GM18502 (cell line): ENCODE measurements around the gene ANXA11.

ENCODE experiments used
- ATAC-seq: cut with Tn5 transposase; IDR thresholded peaks from one replicate; pipeline ENCODE4 v1.9.1; 2021; ENCODE audit warnings: mild to moderate bottlenecking; ENCODE audit not compliant: unreplicated experiment, poor library complexity

Gene ANXA11

DNA sequence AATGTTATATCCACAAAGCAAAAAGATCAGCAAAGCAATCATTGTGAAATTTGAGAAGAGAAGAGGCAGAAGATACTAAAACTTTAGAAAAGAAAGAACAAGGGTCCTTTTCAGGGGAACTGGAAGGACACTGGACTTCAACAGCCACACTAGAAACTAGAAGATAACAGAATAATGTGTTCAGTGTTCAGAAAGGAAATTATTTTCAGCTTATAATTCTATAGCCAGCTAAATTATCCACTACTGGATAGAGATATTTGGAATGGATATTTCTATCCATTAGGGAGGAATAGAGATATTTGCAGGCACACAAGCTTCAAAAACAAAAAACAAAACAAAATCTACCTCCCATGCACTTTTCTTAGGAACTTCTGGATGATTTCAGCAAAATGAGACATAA lies 12.8 kb downstream of the ANXA11 start:
- no peak for ATAC-seq

- ATAC-seq: no peak
These were observed 13.6 kb downstream of the ANXA11 start for GRCh38 chr10:80191589-80192270.

DNA sequence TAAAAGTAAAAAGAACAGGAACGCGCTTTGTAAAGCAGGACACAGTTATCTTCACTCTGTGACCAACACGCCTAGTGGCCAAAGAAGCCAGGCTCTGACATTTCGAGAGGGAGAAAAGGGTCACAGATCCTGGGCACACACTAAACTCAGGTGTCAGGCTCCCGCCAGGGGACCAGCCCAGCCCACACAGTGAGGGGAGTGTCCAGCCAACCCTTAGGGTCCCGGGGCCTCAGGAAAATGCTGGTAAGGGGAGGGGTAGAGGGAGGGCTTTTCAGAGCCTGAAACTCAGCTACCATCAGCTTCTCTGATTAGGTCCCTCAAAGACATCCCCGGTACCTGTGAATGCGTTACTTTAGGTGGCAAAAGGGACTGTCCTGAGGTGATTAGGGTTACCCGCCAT lies 16.6 kb downstream of the ANXA11 start:
- no peak for ATAC-seq

- ATAC-seq: peak; percentile 87
These were observed 17.6 kb downstream of the ANXA11 start for GRCh38 chr10:80187465-80188409.

- no peak for ATAC-seq
These were observed 18.3 kb downstream of the ANXA11 start for GRCh38 chr10:80187060-80187459.

GRCh38 chr10:80186364-80187012 lies 18.8 kb downstream of the ANXA11 start:
- ATAC-seq: no peak

DNA sequence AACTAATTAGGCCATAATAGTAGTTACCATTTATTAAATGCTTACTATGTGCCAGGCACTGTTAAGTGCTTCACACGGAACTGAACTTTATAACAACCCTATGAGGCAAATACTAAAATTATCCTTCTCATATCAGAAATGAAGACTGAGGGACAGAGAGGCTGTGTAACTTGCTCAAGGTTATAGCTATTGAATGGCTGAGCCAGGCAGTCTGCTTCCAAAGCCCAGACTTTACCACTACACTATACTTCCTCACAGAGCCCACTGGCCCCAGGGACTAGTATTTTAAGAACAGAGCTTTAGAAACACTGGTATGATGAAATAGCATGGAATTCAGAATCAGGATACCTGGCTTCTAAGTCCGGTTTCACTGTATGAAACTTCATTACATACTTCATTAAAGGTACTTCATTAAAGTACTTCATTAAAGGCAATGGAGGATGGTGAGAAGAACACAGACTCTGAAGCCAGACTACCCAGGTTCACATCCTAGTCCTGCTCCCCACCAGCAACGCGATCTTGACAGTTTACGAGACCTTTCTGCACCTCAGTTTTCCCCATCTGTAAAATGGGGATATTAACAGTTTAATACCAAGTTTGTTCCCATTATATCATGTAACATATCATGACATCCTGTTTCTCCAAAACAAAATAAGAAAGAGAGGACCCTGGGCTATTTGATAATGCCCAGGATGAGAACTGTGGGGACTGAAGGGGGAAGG lies 19.6 kb downstream of the ANXA11 start:
- no peak for ATAC-seq

GRCh38 chr10:80184291-80184690 lies 21.0 kb downstream of the ANXA11 start:
- ATAC-seq: no peak

DNA sequence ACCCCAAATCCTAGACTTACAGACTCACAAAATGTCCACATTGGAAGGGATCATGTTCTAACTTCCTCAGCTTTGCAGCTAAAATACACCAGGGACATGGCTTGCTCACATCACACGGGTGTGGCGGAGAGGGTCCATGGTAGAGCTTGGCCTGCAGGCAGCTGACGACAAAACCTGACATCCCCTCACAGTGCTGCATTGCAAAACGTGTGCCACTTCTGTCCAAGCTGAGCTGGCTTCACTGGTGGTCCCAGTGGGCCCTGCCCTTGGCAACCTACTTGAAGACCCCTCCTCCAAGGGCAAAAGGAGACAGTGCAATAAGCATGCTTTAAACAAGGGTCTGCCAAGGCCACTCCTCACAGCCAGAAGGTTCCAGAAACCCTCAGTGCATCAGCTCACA lies 21.9 kb downstream of the ANXA11 start:
- no peak for ATAC-seq

- ATAC-seq: no peak
These were observed 22.4 kb downstream of the ANXA11 start for GRCh38 chr10:80182986-80183385.

DNA sequence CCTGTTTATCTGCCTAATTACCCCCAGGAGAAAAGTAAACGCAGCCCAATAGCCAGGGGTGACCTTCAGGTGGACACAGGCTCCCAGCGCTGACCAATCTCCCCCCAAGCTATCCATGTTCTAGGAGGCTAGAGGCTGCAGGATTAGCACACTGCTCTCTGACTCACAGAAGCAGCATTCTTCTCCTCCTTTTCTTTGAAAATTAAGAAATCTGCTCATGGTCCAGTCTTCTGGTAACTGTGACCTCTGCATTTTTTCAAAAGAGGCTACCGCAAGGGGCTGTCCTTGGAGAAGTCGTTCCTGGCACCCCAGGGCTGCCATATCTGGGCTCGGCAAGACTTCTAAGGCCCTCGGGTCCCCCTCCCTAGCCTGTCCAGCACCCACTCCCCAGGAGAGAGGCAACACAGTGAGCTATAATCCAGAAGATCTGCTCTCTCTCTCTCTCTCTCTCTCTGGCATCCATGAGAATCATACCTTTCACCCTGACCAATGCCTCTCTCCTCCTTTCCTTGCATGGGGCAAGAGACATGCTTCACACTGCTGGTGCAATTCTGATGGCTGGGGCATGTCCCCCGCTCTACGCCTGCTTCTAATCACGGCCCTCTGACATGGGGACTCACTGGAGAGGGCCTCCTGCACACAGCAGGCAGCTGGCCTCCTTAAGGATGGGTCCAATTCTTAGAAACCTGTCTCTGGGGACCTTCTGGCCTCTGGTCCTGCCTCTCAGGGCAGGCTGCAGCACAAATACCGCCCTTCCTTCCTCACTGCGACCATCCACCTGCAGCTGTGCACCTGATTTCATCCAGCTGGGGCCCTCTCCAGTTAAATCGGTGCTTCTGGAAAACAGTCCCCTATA lies 27.3 kb downstream of the ANXA11 start:
- ATAC-seq: no peak

DNA sequence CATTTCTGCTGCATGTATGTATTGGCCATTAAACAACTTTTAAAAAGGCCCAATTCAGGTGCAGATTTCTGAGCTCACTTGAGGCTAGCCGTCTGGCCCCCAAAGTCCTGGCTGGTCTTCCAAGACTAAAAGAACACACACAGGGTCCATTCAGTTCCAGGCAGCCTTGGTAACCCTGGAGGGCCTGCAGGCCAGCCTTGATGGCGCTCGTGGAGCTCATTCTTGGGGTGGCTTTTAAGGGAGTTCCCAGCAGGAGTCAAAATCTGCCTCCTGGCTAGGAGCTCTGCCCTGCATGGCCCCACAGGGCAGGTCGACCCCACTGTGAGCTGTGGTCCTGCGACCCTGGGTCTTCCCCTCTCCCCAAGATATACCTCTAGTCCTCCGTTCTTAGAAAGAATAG lies 28.8 kb downstream of the ANXA11 start:
- no peak for ATAC-seq

DNA sequence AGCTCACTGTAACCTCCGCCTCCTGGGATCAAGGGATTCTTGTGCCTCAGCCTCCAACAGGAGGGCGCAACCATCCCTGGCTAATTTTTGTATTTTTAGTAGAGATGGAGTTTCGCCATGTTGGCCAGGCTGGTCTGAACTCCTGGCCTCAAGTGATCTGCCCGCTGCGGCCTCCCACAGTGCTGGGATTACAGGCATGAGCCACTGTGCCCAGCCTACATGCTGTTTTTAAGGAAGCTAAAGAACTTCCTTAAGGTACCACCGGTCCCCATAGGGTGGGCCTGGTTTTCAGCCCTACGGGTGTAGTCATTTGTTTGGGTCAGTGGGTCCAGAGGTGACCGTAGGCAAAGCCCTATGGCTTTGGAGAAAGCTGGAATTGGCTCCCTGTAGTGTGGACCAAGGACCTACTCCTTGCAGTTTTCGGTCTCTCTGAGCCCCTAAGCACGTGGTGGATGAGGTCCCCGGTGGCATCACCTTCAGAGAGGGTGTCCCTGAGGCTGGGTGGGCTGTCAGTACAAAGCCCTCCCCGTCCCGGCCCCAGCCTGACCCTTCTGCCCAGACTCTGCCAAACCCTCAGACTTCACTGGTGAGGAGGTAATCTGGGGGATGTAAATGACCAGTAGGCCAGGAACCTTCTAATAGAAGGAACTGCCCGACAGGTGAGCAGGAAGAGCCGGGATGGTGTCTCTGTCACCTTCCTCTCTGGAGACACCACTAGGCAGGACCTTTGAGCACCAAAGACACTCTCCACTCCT lies 30.5 kb downstream of the ANXA11 start:
- no peak for ATAC-seq

DNA sequence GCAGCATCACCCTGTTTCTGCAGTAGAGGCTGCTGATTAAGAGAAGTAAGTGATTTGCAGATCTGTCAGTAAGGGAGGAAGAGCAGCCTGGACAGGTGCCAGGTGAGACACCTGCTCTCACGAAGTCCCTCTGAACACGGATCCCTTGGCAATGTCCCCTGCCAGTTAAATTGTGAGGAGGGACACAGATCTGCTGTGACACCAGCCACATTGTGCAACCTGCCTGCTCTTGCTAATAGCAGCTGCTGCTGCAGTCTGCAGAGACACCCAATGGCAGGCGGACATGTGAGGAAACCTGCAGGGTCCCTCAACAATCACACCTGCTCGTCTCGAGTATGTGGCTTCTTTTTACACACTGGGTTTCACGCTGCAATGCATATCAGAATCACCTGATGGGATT lies 31.9 kb downstream of the ANXA11 start:
- ATAC-seq: no peak

- ATAC-seq: no peak
These were observed 32.4 kb downstream of the ANXA11 start for GRCh38 chr10:80172896-80173295.

DNA sequence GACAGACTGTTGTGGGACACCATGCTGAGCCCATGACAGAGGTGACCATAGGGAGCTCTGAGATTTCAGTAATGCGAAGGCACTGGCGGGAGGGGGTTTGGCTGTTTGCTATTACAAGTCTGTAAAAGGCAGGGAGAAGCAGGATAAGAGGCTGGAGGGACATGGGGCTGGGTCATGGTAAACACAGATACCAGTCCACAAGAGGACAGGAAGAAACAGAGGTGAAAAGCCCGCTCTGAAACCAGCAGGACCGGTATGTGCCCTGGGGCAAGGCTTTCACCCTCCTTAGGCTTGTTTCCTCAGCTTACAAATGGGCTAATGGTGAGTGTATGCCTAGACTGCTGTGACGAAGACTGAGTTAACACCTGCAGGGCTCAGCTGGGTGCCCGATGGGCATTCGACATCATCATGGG lies 34.1 kb downstream of the ANXA11 start:
- no peak for ATAC-seq

DNA sequence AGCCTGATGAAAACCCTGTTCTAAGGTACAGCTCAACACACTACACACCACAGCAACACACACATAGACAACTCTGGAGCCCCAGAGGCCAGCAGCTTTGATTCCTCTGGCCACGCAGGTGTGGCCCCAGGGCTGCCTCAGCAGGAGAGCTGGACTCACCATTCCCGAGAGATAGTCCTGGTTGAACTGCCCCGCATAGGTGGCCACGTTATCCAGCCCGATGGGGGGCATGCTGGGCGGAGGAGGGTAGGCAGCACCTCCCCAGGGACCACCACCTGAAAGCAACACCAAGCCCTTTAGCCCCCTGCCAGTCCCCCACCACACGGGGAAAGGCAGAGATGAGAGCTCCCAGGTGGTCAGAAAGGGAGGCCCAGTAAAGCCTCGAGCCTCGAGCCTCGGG lies 34.7 kb downstream of the ANXA11 start:
- no peak for ATAC-seq

GRCh38 chr10:80170026-80170425 lies 35.3 kb downstream of the ANXA11 start:
- no peak for ATAC-seq
